K562 (cell line): ENCODE measurements around the gene TNNT3. TPM values are rescaled to one million over a fixed set of nuclear protein-coding genes. Genes with fewer than 3 reads are reported as not detected.

Source experiments
- ARID1B ChIP-seq: fragments of 450-650 bp; IDR thresholded peaks from 2 replicates; pipeline ENCODE4 v1.6.1; 2016; ENCODE audit warnings: antibody characterized with exemption, mild to moderate bottlenecking, inconsistent platforms
- KAT8 ChIP-seq: fragments of 450-650 bp; IDR thresholded peaks from 2 replicates; pipeline ENCODE4 v1.6.1; 2016; ENCODE audit warnings: low read depth, mild to moderate bottlenecking
- MAZ ChIP-seq, 2 experiments: fragments of 450-650 bp in 1 of 2; sonication (generic) in 1 of 2; formaldehyde crosslinking; IDR thresholded peaks in 1 of 2; conservative IDR thresholded peaks in 1 of 2; 2 replicates each; pipeline versions ENCODE4 v1.4.0 to v1.5.0; 2020; ENCODE audit warnings: mild to moderate bottlenecking in 1 of 2, missing genetic modification reagents in 1 of 2
- RB1 ChIP-seq: fragments of 450-650 bp; IDR thresholded peaks from 2 replicates; pipeline ENCODE4 v1.6.1; 2017; ENCODE audit warnings: low read depth, mild to moderate bottlenecking
- TRIM28 ChIP-seq: fragments of 450-650 bp; IDR thresholded peaks from 2 replicates; pipeline ENCODE4 v1.6.1; 2017
- polyA plus RNA-seq, 8 experiments: library from polyadenylated mRNA; depleted of rRNA in 4 of 8; stranded (reverse) in 5 of 8; unstranded in 3 of 8; fragments of >200 nt; fragmentation: Nextera tagmentation in 2 of 8; fragmentation: Illumina TruSeq in 1 of 8; extraction: Ambion mirVana in 2 of 8; extraction: Trizol in 1 of 8; gene quantifications; 2 replicates each; pipeline versions ENCODE4 v1.2.1 to v1.2.3, GENCODE V29; 2011 to 2014; ENCODE audit warnings: inconsistent platforms in 1 of 8, missing spikeins in 1 of 8
- total RNA-seq, 7 experiments: library from RNA; depleted of rRNA in 6 of 7; stranded (reverse); fragments of >200 nt in 6 of 7; fragmentation: Illumina TruSeq in 2 of 7; extraction: Trizol in 2 of 7; gene quantifications; 2 replicates each; pipeline versions ENCODE4 v1.2.1 to v1.2.3, GENCODE V29; 2011 to 2021; ENCODE audit warnings: low replicate concordance in 1 of 7
- TF ChIP-seq, protein P1 (sequence below), 3 experiments: IDR thresholded peaks in 2 of 3; conservative IDR thresholded peaks in 1 of 3; 2 replicates each; pipeline ENCODE4 v1.5.1; 2011 to 2012; ENCODE audit warnings: low read length in 3 of 3, mild to moderate bottlenecking in 3 of 3, control low read depth in 2 of 3, improper control_type of control experiment in 1 of 3, inconsistent platforms in 1 of 3, low read depth in 1 of 3, mixed read lengths in 1 of 3, moderate library complexity in 1 of 3; ENCODE audit not compliant: insufficient read depth in 2 of 3

Gene TNNT3
- total and polyA plus RNA-seq, 9 of the 15 experiments (the other 6 are each of a cell fraction or from before 2014, with no cell fraction given) = 0.10 TPM; not detected in 8

DNA sequence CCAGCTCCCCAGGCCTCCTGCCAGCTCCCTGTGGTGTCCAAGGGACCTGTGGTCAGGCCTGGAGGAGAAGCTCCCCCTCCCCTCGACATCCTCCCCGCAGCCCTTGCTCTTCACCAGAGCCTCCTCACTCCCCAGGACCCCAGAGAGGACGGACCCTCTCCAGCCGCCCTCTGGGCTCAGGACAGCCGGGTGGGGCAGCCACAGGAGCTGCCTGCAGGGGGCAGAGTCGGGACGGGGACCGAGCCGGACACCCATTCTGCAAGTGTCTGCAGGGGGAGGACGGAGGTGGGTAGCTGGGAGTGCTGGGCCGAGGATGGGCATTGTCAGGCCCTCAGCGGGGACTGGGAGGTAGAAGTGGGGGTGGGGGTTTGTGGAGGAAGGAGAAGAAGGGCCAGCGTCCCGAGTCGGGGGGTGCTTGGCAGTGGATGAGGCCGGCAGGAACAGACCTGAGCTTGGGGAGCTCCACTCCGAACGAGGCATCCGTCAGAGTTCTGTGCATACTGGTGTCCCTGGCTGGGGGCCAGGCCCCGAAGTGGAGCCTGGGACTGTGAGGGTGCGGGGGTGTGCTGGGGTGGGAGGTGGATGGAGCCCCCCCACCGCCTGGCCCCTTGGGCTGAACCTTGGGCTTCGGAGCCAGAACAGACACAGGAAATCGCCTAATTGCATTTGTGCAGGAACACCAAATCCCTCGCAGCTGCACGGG is 43.0 kb upstream of the TNNT3 start (continued):
- TF ChIP-seq, protein P1, sequence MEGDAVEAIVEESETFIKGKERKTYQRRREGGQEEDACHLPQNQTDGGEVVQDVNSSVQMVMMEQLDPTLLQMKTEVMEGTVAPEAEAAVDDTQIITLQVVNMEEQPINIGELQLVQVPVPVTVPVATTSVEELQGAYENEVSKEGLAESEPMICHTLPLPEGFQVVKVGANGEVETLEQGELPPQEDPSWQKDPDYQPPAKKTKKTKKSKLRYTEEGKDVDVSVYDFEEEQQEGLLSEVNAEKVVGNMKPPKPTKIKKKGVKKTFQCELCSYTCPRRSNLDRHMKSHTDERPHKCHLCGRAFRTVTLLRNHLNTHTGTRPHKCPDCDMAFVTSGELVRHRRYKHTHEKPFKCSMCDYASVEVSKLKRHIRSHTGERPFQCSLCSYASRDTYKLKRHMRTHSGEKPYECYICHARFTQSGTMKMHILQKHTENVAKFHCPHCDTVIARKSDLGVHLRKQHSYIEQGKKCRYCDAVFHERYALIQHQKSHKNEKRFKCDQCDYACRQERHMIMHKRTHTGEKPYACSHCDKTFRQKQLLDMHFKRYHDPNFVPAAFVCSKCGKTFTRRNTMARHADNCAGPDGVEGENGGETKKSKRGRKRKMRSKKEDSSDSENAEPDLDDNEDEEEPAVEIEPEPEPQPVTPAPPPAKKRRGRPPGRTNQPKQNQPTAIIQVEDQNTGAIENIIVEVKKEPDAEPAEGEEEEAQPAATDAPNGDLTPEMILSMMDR (IDR thresholded peaks at IDR 0.05 in 2 of 3, conservative IDR thresholded peaks at IDR 0.05 in 1 of 3; ENCODE audit: insufficient read depth in 2 of 3, low read depth in 1 of 3, low read length in 3 of 3) = peak; percentile 66 to 86 (median 78)
- no peak for TF ChIP-seq ARID1B
- TF ChIP-seq RB1 = peak; percentile 22; the same call in 1 of the 2 replicates
- TF ChIP-seq MAZ (CRISPR knock-in tag; conservative IDR thresholded peaks at IDR 0.05 in 1 of 2, IDR thresholded peaks at IDR 0.05 in 1 of 2) = peak in 1 of 2 experiments; percentile 34; a peak in 1 of 4 replicates
- TF ChIP-seq KAT8 = no peak
- no peak for TF ChIP-seq TRIM28
